Suppressor macrophage treated with lipopolysaccharide for 1 hour (primary cell): ENCODE data around the gene IFI27L1.

ENCODE experiments used
- DNase-seq, 3 donors: peaks; one replicate each; pipeline ENCODE4 v3.0.0-alpha.2; 2020 to 2022

The IFI27L1 gene, protein sequence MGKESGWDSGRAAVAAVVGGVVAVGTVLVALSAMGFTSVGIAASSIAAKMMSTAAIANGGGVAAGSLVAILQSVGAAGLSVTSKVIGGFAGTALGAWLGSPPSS

DNA sequence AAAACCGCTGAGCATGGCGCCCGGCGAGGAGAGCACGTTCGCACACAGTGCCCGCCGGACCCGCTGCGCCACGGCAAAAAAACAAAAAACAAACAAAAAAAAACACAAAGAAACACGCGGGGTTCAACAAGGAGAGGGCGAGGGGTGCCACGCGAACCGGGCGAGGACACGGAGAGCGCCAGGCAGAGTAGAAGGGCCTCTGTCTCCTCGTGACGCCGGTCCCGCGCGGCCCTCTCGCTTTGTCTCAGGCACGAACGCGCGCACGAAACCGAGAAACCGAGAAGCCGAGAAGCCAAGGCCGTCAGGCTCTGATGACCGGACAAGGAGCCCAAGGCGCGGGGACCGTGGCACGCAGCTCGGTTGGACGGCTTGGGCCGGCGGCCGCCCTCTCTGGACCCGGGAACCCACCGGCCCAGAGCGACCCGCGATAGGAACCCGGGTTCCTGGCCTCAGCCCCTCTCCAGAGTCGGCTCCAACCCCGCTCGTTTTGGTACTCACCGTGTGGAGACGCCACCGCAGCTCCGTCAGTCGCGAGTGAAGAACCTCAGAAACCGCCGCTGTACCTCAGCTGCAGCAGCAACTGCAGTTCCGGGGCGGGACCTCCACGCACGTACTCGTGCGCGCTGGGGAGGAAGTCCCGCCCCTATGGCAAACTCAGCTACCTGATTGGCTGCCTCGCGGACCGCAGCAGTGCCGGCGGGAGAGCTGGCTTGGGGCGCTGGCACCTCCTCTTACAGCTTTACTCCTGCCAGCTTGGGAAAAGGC lies at the start of gene IFI27L1, which contains the start of gene DDX24:
Gene IFI27L1, plus strand, starts transcription at position 690 of the 765 bp plus-strand sequence. CDS start 15,628 bp downstream, outside the sequence.
Gene DDX24, minus strand, starts transcription at position 582 of the 765 bp plus-strand sequence. CDS start 1,460 bp downstream, outside the sequence.
- DNase-seq = peak; percentile 96 to 98 (median 97)

DNA sequence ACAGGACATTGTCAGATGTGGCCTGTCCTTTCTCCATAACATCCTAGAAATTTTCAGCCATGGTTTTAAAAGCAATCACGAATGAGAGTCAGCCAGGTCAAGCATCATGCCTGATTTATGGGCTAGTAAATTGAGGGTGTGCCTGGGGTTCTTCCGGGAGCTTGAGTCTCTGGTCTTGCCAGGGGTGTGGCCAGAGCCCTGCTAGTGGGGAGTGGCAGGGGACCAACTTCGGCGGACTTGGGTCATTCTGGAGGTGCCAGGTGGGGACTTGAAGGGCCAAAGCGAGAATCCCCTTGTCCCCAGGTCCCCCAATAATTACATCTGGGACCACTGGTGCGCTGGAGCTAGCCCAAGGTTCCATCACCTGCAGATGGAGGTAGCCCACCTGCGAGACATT lies 49.2 kb upstream of the IFI27L1 start:
- no peak for DNase-seq

DNA sequence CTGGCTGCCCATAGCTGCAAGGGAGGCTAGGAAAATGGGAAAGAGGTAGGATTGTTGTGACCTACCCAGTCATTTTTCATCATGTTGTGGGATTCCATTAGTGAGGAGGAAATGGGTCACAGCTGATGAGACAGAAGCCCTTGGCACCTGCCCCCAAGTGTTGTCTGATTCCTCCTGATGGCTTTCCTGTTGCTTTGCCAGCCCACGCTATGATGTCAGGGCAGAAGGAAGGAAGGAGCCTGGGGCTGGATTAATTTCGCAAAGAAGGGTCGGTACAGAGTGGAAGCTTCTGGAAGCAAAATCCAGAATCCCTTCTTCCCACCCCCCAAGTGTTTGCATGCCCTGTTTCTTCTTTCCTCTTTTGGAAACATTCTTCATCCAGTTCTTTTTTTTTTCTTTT lies 46.2 kb upstream of the IFI27L1 start:
- peak; percentile 21 to 37 (median 24) for DNase-seq

DNA sequence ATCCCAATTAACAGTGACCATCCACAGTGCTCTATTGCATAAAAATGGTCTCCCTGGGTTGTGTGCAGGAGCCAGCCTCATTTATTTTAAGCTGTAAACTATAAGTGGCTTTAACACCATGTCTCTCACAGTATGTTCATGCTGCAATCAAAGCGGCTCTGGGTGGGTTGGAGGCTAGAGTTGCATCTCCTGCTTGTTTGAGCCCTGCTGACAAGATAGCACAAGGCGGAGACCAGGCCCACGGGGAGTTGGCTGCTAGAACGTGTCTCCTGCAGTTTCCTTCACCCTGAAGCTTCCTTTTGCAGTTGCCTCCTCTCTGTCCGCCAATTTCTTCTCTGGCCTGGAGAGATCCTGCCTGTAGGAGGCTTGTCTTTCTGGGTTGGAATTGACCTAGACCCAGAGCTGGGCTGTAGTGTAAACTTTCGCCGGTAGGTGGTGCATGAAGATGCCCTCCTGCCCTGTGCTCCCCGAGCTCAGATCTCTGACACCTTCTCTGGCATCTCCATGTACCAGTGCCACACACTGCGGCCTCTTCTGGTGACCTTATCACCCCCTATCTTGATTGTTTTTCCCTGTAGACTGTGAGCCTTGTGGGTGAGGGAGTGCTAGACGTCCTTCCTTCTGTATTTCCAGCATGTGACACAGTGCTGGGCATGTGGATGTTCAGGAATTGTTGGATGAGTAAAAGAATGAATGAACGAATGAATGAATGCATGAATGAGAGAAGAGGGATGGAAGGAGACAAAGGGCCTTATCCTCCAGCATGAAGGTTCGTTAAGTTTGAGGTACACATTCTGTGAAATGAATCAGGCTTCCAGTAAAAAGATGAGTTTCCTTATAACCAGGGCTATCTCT lies 44.6 kb upstream of the IFI27L1 start:
- DNase-seq = peak; percentile 75 to 82 (median 79)

DNA sequence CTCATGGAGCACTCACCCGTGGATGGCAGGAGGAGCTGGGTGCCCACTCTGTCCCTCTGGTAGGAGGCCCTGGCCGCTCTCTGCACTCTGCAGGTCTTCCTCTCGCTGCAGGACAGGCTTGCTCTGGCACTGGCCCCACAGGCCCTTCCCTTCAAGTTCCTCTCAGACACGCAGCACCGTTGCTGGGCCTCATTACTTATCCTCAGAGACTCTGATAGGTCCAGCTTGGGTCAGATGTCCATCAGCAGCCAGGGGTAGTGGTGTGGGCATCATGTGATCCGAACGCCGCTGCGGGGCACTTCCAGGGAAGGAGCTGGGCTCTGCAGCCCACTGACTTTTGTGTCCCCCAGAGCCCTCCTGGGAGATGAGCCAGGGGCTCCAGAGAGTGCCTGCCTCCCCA lies 43.2 kb upstream of the IFI27L1 start:
- no peak for DNase-seq

DNA sequence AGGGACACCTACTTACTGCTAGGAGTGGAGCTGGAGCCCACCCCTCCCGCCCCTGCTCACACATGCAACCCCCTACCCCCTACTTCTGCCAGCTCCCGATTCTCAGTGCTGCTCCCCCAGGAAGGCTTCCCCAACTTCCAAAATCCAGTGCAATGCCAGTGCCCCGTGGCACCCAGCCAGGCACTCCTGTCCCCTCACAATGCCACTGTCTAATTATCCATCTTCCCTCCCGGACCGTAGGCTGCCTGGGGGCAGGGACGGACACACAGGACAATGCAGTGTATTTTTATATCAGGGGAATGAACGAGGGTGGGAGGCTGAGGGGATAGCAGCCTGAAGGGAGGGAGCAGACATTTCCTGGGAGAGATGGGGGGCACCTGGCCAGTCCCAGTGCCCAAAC lies 42.6 kb upstream of the IFI27L1 start:
- DNase-seq = no peak

DNA sequence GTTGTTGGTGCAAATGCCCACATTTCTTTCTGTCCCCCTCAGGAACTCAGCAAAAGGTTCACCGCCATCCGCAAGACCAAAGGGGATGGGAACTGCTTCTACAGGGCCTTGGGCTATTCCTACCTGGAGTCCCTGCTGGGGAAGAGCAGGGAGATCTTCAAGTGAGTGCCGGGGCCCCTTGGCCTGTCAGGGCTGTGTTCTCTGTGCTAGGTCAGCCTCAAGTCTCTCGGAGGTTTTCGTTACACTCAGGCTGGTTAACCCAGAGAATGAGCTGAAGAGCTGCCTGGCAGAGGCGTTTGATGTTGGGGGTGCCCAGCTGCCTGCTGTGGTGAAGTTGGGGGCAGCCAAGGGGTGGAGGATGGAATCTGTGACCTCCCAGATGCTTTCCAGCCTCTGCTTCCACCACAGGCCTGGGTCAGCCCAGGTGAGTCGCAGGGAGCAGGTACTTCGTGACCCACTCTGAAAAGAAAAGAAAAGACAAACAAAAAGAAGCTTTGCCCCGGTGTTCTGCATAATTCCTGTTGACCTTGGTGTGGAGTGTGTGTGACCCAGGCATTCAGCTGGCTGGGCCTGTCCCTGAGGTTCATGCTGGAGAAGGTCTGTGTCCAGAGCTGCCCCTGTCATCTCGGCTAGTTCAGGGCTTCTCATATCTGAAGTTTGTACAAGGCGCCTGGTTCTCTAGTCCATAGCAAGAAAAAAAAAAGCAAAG lies 42.0 kb upstream of the IFI27L1 start:
- DNase-seq = no peak

DNA sequence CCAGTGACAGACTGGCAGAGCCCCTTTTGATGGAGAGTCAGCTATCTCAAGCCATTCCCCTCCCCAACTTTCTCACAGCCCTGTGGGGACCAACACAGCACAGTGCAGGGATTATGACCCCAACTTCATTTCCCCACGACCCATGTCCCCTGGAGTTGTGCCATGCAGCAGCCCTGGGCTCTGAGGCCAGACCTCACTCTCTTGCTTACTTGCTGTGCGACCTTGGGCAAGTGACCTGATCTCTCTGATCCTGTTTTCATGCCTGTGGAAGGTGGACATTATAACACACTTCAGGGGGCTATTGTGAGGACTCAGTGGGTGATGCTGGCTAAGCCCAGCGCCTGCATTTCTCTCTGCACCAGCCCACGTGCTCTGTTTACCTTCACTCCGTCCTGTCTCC lies 40.9 kb upstream of the IFI27L1 start:
- DNase-seq = no peak

DNA sequence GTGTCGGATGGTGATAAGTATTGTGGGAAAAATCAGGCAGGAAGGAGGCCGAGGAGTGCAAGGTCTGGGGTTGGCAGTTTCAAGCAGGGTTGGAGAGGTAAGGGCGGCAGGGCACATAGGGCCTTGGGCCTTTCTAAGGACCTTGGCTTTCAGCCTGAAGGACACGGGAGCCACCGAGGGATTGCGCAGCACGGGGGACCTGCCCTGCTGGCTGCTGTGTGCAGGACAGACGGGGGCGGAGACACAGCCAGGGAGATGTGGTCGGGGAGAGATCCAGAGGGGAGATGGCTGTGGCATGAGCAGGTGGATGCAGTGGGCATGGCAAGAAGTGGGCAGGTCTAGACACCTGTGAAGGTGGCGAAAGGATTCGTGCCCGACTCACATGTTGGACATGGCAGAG lies 40.3 kb upstream of the IFI27L1 start:
- no peak for DNase-seq

DNA sequence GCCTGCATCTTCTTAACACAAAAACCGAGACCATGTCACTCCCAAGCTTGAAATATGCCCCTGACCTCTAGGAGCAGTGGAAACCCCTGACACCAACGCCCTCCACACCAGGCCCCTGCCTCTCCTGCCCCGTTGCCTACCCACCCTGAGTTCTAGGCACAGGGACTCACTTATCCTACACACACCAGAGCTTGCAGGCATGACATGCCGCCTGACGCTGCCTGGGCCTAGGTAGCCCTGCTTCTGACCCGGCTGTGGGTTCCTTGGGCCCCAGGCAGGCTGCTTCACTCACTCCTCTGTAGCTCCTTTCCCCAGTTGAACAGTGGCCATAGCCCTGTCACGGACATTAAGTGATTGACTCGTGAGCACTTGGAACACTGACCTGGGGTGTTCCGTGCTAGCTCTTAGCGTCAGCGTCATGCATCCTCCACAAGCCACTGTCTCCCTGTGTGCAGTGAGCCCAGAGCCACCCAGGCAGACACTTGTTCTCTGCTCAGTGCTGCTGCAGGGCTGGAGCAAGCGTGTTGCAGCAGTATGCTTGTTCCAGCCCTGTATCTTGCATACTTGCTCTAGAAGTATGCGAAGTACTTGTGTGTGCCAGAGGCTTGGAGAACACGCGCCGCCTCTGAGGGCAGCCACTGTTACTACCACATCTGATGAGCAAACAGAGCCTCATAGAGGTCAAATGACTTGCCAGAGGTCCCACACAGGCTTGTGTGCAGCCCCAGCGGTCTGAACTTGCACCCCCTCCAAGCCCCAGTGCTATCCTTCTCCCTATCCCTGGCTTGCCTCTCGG lies 39.4 kb upstream of the IFI27L1 start:
- no peak for DNase-seq

DNA sequence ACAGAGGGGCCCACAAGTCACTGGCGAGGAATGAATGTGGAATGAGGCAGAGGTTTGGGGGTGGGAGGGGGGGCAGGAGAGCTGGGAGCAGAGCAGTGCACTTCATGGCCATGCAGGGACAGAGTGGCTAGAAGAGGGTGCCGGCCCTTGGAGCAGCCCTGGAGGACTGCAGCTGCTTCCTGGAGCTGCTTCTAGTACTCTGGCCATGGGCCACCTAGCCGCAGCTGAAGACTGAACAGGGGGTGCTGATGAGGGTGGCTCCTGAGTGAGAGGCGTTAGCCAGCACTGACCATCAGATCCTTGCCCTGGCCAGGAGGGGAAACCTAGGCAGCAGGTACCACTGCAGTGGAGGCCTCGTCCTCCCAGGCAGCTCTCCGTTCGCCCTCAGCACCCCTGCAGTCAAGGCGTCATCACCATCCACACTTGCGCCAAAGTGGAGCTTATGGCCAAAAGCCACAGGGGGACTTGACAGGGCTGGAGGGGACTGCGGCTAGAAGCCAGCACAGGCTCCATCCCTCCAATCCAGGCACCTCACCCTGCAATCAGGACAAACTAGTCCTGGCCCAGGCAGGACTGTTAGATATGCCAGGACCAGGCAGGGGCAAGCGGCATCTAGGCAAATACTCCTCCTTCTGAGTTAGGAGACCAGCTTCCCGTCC lies 38.5 kb upstream of the IFI27L1 start:
- DNase-seq = no peak

DNA sequence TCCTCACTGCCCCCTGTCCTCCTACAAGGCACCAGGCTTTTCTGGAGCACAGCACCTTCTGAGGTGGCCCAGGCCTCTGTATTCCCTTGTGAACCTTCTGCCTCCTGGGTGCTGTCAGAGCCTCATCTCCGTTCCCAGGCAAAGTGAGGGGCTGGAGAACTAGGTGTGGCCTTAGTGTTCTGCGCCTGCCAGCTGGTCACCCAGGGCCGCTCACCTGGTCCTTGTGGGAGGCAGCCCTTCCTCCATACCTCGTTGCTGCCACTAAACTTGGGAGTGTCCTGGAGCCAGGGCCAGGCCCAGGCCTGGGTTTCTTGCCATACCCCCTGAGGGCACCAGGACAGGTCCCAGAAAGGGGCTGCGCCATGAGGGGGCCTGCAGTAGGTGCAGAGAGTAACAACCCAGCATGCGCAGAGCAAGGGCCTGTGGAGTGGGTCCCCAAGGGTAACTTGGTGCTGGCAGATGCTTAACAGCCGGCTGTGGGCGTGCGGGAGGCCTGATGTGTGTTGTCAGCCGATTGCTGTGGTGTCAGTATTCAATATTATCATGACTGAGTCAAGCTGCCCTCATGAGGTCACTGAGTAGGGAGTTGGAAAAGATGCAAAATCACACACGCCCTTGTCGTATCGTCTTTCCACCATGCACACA lies 37.9 kb upstream of the IFI27L1 start:
- DNase-seq = no peak

DNA sequence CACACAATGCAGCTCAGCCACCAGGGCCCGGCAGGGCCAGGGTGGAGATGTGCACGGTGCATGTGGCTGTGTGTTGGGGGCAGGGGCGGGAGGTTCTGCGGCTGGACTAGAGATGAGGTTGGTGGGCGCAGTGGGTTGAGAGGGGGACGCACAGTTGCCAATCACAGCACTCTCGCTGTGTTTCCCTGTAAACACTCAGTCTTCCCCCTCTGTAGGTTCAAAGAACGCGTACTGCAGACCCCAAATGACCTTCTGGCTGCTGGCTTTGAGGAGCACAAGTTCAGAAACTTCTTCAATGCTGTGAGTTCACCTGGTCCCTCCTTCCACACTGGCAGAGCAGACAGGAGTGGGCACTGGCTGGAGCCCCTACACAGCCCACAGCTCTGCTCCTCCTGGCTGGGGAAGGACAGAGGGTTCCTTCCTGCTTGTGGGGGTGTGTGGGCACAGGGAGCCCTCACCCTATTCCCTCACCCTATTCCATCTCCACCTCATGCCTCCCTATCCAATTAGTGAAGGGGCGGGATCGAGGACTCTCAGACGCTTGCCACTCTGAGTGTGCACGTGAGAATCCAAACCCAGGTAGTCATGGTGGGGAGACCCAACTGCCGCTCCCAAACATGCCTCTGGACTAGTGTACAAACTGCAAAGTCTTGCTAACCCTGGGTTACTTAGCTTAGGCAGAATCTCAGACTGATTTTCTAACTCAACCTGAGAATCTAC lies 37.2 kb upstream of the IFI27L1 start:
- DNase-seq = no peak

DNA sequence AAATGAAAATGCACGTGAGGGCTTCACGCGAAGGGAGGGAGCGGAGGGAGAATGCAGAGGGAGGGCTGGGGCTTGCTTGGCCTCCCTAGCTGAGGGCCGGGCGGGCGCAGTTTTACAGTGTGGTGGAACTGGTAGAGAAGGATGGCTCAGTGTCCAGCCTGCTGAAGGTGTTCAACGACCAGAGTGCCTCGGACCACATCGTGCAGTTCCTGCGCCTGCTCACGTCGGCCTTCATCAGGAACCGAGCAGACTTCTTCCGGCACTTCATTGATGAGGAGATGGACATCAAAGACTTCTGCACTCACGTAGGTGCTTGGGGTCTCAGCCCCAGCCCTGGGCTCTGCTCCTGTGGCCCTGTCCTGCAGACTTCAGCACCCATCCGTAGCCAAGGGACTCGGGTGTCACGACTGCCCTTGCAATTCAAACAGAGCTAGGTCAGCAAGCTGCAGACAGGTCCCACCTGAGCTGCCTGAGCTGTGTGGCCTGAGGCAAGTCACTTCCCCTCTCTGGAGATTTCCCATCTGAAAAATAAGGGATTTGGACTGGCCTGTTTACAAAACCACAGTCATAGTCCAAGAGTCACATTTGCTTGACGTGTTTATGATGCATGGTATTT lies 36.5 kb upstream of the IFI27L1 start:
- no peak for DNase-seq

DNA sequence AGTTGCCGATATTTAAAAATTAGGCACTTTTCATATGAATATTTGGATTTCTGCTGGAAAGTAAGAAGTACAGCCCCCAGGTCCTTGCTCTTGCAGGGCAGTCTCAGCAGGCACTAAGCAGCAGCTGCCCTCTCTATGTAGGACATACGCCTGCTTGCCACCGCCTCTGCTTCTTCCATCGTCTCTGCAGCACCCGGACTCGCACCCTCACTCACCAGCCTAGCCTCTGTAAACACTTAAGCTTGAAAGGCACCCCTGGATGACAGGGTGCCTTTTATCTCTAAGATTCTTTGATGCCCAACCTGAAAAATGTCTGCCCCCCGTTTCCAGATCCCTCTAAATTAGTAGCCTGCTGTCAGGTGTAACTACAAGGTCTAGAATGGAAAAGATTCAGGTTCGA lies 36.0 kb upstream of the IFI27L1 start:
- DNase-seq = no peak

DNA sequence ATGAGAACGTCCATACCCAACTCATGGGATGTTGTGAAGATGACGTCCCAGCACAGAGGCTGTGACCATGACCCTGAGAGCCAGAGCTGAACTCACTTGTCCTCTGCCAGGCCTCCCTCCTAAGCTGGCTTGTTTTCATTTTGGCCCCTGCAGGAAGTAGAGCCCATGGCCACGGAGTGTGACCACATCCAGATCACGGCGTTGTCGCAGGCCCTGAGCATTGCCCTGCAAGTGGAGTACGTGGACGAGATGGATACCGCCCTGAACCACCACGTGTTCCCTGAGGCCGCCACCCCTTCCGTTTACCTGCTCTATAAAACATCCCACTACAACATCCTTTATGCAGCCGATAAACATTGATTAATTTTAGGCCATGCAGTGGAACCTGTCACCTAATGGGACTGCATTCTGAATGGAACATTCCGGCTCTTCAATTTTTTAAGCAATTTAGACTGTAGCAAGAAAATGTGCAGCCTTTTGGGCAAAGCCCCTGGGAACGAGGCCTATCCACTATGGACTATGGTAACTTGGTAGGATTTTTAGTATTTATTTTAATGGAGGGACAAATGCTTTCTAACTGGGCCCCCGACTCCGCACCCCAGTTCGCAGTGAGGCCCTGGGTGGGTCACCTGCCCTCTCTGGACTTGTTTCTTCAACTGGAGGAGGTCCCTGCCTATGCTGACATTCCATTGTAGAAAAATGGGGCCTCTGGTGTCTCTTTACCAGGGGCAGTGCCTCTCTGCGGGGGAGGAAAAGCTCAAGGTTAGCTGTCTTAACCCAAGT lies 35.4 kb upstream of the IFI27L1 start:
- DNase-seq = no peak

DNA sequence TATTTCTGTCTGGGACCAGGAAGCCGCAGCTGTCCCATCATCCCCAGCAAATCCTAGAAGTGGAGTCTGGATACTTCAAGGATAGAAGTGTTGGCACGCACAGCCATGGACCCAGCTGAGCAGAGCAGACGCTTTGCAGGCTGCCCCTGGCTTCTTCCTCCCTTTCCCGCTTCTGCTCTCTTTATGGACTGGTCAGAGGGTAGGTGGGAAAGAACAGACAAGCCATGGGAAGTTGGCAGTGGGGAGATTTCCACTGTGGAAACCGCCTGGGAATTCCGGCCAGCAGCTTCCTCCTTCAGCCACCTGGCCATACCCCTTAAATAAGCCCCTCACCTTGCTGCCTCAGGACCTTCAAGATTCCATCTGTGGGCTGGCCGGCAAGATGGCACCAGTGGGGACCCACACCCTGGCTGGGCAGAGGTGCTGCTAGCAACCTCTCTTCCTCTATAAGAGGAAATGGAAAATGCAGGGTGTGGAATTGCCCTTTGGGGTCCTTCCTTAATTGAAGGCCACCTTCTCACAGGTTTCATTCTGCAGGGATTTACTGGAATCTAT lies 34.3 kb upstream of the IFI27L1 start:
- DNase-seq = no peak

DNA sequence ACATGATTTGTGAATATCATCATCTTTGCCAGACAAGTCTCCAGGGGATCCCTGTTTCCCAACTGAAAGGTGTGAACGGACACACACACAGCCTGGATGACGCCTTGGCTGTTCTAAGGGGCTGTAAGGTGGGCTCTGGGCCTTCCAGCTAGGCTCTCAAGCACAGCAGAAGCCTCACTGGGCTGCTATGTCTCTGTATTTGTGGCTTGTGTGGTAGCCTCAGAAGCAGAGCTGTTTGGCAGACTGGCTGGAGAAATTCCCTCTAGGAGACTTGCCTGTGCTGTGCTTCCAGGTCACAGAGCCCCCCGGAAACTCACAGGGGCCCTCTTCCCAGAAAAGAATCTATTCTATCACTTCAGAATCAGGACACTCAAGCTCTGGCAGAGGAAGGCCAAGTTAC lies 33.5 kb upstream of the IFI27L1 start:
- no peak for DNase-seq
